ENCODE measurements around the gene TTYH2.

- TF ChIP-seq CTCF (IDR thresholded peaks at IDR 0.05) (no peak), POLR2A (IDR thresholded peaks at IDR 0.05) (no peak), POLR2AphosphoS5 (IDR thresholded peaks at IDR 0.05) (no peak), EP300 (IDR thresholded peaks at IDR 0.05) (no peak)
Observed at GRCh38 chr17:74245871-74246270, 32.5 kb downstream of the TTYH2 start.

All from upper lobe of left lung (tissue), 4 donors.